Measurements from ENCODE around the gene SLC6A3. TPM values are rescaled to one million over a fixed set of nuclear protein-coding genes. Genes with fewer than 3 reads are reported as not detected.

The SLC6A3 gene
- total and polyA plus RNA-seq, 9 of the 15 experiments (the other 6 are each of a cell fraction or from before 2014, with no cell fraction given) = not detected

- no peaks in the 10 kb centered on the region for H3K36me3 ChIP-seq (ENCODE audit: control insufficient read depth, insufficient read depth, low read length)
- CTCF ChIA-PET (ENCODE audit: low intra/inter-chr PET ratio) = no interaction called here
- no peak overlapping the region for H3K4me3 ChIP-seq
- BruUV-seq (replicated peaks) = no TSS peak
- H3K9me3 ChIP-seq (replicated peaks; ENCODE audit: control insufficient read depth, insufficient read depth, low read depth, low read length) = no peaks in the 10 kb centered on the region
- peak; percentile 54 for FAIRE-seq
- H3K27me3 ChIP-seq (ENCODE audit: control insufficient read depth in 2 of 2, insufficient read depth in 2 of 2, low read length in 2 of 2) = peaks cover 69 to 93% of the 10 kb centered on the region in 2 experiments
- H2AFZ ChIP-seq (ENCODE audit: low read depth, low read length) = no peak overlapping the region
- peaks cover 0 to 20% of the 10 kb centered on the region in 2 experiments; a peak in 1 of 5 replicates for H3K4me1 ChIP-seq (replicated peaks in 1 of 2; ENCODE audit: control insufficient read depth in 2 of 2, insufficient read depth in 2 of 2, low read length in 2 of 2)
- no peaks in the 10 kb centered on the region for H3K79me2 ChIP-seq (ENCODE audit: control insufficient read depth, insufficient read depth, low read length)
- peaks cover 51% of the 10 kb centered on the region for H4K20me1 ChIP-seq (replicated peaks; ENCODE audit: control insufficient read depth, insufficient read depth, low read length)
- no peak overlapping the region for H3K9ac ChIP-seq (ENCODE audit: insufficient read depth in 1 of 2, low read depth in 2 of 2, low read length in 2 of 2)
- no peak overlapping the region for H3K27ac ChIP-seq (ENCODE audit: extremely low read depth, low read depth, low read length)
- peak; percentile 79 for ATAC-seq
- POLR2A ChIA-PET = interaction anchor here (0.7 to 0.9 kb wide), 2 partner anchors 9 to 51 kb away, joined by 3 to 6 read pairs; no protein-coding TSS in a partner anchor
- H3K4me2 ChIP-seq (ENCODE audit: insufficient read depth, low read length) = no peak overlapping the region
- intact Hi-C loops (cut with micrococcal nuclease) = no loop called here
- peak; percentile 56 to 76 (median 66) for DNase-seq (ENCODE audit: extremely low read depth in 1 of 4, low spot score in 3 of 4)
- WGBS (ENCODE audit: insufficient coverage, low coverage, missing lambda C conversion rate) = 10% methylated on average over 33 of the region's 33 CpGs
- H3K9me1 ChIP-seq (ENCODE audit: control insufficient read depth, insufficient read depth, low read length) = peaks cover 4% of the 10 kb centered on the region
- in situ Hi-C loops (cut with MboI) = no loop called here
- TF ChIP-seq AFF1 (IDR thresholded peaks at IDR 0.05; ENCODE audit: low read depth in 1 of 2, partially characterized antibody in 2 of 2) (peak in 1 of 2 experiments; percentile 68), RCOR1 (IDR thresholded peaks at IDR 0.05; ENCODE audit: borderline replicate concordance in 1 of 2, low read depth in 2 of 2, low read length in 2 of 2) (0 out of 4 replicates have a peak, but pooled peaks of 1 of the 2 experiments have one; percentile 43), SRSF9 (IDR thresholded peaks at IDR 0.05; ENCODE audit: borderline replicate concordance, low read depth, low read length) (no peak), SIN3A (IDR thresholded peaks at IDR 0.05; ENCODE audit: borderline replicate concordance in 2 of 2, control insufficient read depth in 1 of 2, low read depth in 2 of 2, low read length in 2 of 2) (peak in 1 of 2 experiments; percentile 34; a peak in 1 of 4 replicates), CBX2 (IDR thresholded peaks at IDR 0.05; ENCODE audit: insufficient read depth, low read length, poor library complexity, severe bottlenecking) (no peak), EHMT2 (IDR thresholded peaks at IDR 0.05) (peak; percentile 96), MTA1 (IDR thresholded peaks at IDR 0.05; ENCODE audit: borderline replicate concordance) (no peak), MAFK (IDR thresholded peaks at IDR 0.05; ENCODE audit: low read length) (no peak)
Measured at GRCh38 chr5:1409381-1410110, 35.7 kb downstream of the SLC6A3 start.
